K562 (cell line): ENCODE data around the gene DACT3. TPM values are rescaled to one million over a fixed set of nuclear protein-coding genes. Genes with fewer than 3 reads are reported as not detected.

Experiments used
- ATAC-seq: fragments of 200-7000 bp; cut with Tn5 transposase; 3 replicates; pipeline ENCODE4 v1.9.1; 2020; ENCODE audit warnings: moderate library complexity
- BruUV-seq: library from RNA; stranded (reverse); fragments of 400-500 nt; replicated peaks from 2 replicates; lab custom pipeline; 2021; lab: Mats Ljungman, UMichigan
- CTCF ChIA-PET: fragments of 300-600 bp; formaldehyde crosslinking; extraction: SDS; loops from one replicate; lab custom pipeline; 2021; ENCODE audit warnings: low intra/inter-chr PET ratio; lab: Yijun Ruan, JAX
- POLR2A ChIA-PET: fragments of 300-600, 350-650 bp; sonication (Branson Sonifier 250); formaldehyde crosslinking; extraction: SDS; loops from one replicate; lab custom pipeline; 2021; ENCODE audit warnings: antibody characterized with exemption, inconsistent platforms; lab: Yijun Ruan, JAX
- DNase-seq, 4 experiments: peaks; one replicate each; pipeline versions ENCODE4 v3.0.0 to v3.0.0-alpha.2; 2011 to 2018; ENCODE audit warnings: low spot score in 3 of 4, mixed read lengths in 3 of 4; ENCODE audit errors: extremely low read depth in 1 of 4
- FAIRE-seq: peaks from 2 replicates; lab custom pipeline; 2011; peaks lifted over from hg19 to GRCh38; lab: Jason Lieb, UNC
- H2AFZ ChIP-seq: 2 replicates; pipeline ENCODE4 v1.6.0; 2011; ENCODE audit warnings: low read depth, low read length, control low read depth, inconsistent platforms
- H3K27ac ChIP-seq: fragments of 200-600 bp; 3 replicates; pipeline ENCODE4 v1.8.0; 2011; ENCODE audit warnings: low read depth, mild to moderate bottlenecking, control low read depth, inconsistent platforms, low read length, moderate library complexity, mixed read lengths; ENCODE audit errors: extremely low read depth
- H3K27me3 ChIP-seq, 2 experiments: fragments of 300-600 bp in 1 of 2; 2 replicates in 1 of 2; 3 replicates in 1 of 2; pipeline versions ENCODE4 v1.6.0 to v1.8.0; 2011; ENCODE audit warnings: inconsistent platforms in 2 of 2, low read length in 2 of 2, mild to moderate bottlenecking in 1 of 2, mixed read lengths in 1 of 2, moderate library complexity in 1 of 2; ENCODE audit not compliant: control insufficient read depth in 2 of 2, insufficient read depth in 2 of 2
- H3K36me3 ChIP-seq: fragments of 300-600 bp; 3 replicates; pipeline ENCODE4 v1.8.0; 2011; ENCODE audit warnings: mild to moderate bottlenecking, low read length, inconsistent platforms; ENCODE audit not compliant: control insufficient read depth, insufficient read depth
- H3K4me1 ChIP-seq, 2 experiments: fragments of 200-600 bp in 1 of 2; replicated peaks in 1 of 2; 2 replicates in 1 of 2; 3 replicates in 1 of 2; pipeline versions ENCODE4 v1.5.1 to v1.8.0; 2011; ENCODE audit warnings: inconsistent platforms in 2 of 2, low read length in 2 of 2, mild to moderate bottlenecking in 1 of 2, mixed read lengths in 1 of 2, moderate library complexity in 1 of 2; ENCODE audit not compliant: control insufficient read depth in 2 of 2, insufficient read depth in 2 of 2
- H3K4me2 ChIP-seq: 2 replicates; pipeline ENCODE4 v1.6.1; 2011; ENCODE audit warnings: low read length, control low read depth, inconsistent platforms, mixed read lengths; ENCODE audit not compliant: insufficient read depth
- H3K4me3 ChIP-seq: fragments of 200-600 bp; sonication (generic), shearing (Covaris generic); 2 replicates; pipeline ENCODE4 v1.5.1; 2016; ENCODE audit warnings: control low read depth, inconsistent platforms
- H3K79me2 ChIP-seq: fragments of 200-600 bp; 3 replicates; pipeline ENCODE4 v1.8.0; 2011; ENCODE audit warnings: low read length, inconsistent platforms; ENCODE audit not compliant: control insufficient read depth, insufficient read depth
- H3K9ac ChIP-seq, 2 experiments: 2 replicates each; pipeline versions ENCODE4 v1.6.0 to v1.6.1; 2011; ENCODE audit warnings: low read depth in 2 of 2, low read length in 2 of 2, control low read depth in 1 of 2, inconsistent platforms in 1 of 2, mild to moderate bottlenecking in 1 of 2, mixed read lengths in 1 of 2; ENCODE audit not compliant: insufficient read depth in 1 of 2
- H3K9me1 ChIP-seq: one replicate; pipeline ENCODE4 v1.6.0; 2011; ENCODE audit warnings: inconsistent platforms, mild to moderate bottlenecking, low read length, moderate library complexity; ENCODE audit not compliant: control insufficient read depth, insufficient read depth
- H3K9me3 ChIP-seq: replicated peaks from 2 replicates; pipeline ENCODE4 v1.5.1; 2011; ENCODE audit warnings: low read depth, low read length, inconsistent platforms; ENCODE audit not compliant: control insufficient read depth, insufficient read depth
- H4K20me1 ChIP-seq: replicated peaks from 2 replicates; pipeline ENCODE4 v1.6.1; 2011; ENCODE audit warnings: low read length, inconsistent platforms, mixed read lengths; ENCODE audit not compliant: control insufficient read depth, insufficient read depth
- ARID4B ChIP-seq: sonication (generic); formaldehyde crosslinking; IDR thresholded peaks from 2 replicates; pipeline ENCODE4 v1.8.0; 2022; ENCODE audit warnings: mild to moderate bottlenecking, missing genetic modification reagents
- EWSR1 ChIP-seq: fragments of 450-650 bp; IDR thresholded peaks from 2 replicates; pipeline ENCODE4 v1.6.1; 2018; ENCODE audit warnings: borderline replicate concordance, mild to moderate bottlenecking, low read depth, moderate library complexity; ENCODE audit not compliant: partially characterized antibody
- HIVEP1 ChIP-seq: fragments of 250-450 bp; sonication (Bioruptor Pico); IDR thresholded peaks from 2 replicates; pipeline ENCODE4 v1.4.0; 2020; ENCODE audit warnings: mild to moderate bottlenecking
- RBBP5 ChIP-seq: fragments of 200-600 bp; sonication (generic); IDR thresholded peaks from 2 replicates; pipeline ENCODE4 v1.6.1; 2012; ENCODE audit warnings: borderline replicate concordance, mild to moderate bottlenecking, low read length, control low read depth, inconsistent platforms; ENCODE audit not compliant: insufficient read depth, poor library complexity, severe bottlenecking
- RREB1 ChIP-seq: fragments of 250-450 bp; sonication (Bioruptor Pico); IDR thresholded peaks from 2 replicates; pipeline ENCODE4 v1.4.0; 2020
- SIN3A ChIP-seq, 2 experiments: fragments of 150-350 bp in 1 of 2; IDR thresholded peaks; 2 replicates each; pipeline ENCODE4 v1.6.1; 2011 to 2016; ENCODE audit warnings: borderline replicate concordance in 2 of 2, low read depth in 2 of 2, low read length in 2 of 2, mild to moderate bottlenecking in 2 of 2, moderate library complexity in 2 of 2; ENCODE audit not compliant: control insufficient read depth in 1 of 2
- SMAD4 ChIP-seq: fragments of 250-450 bp; sonication (Bioruptor Pico); conservative IDR thresholded peaks from 2 replicates; pipeline ENCODE4 v1.8.0; 2021; ENCODE audit warnings: inconsistent platforms, mild to moderate bottlenecking, moderate library complexity
- SMARCE1 ChIP-seq: fragments of 450-650 bp; IDR thresholded peaks from 2 replicates; pipeline ENCODE4 v1.7.1; 2016; ENCODE audit warnings: mild to moderate bottlenecking
- ZBTB7A ChIP-seq: IDR thresholded peaks from 2 replicates; pipeline ENCODE4 v1.6.1; 2011; ENCODE audit warnings: low read depth, mild to moderate bottlenecking, low read length, moderate library complexity, borderline replicate concordance; ENCODE audit not compliant: control insufficient read depth
- WGBS: fragments of 100-300 bp; shearing (Covaris generic); methylation state at CpG from one replicate; pipeline ENCODE4 v1.1.6; 2016; ENCODE audit warnings: low coverage, mixed read lengths; ENCODE audit not compliant: insufficient coverage; ENCODE audit errors: missing lambda C conversion rate; 5-methylcytosine and 5-hydroxymethylcytosine counted together
- in situ Hi-C: fragments of 300-500 bp; cut with MboI; formaldehyde crosslinking; loops from 4 replicates; pipeline ENCODE4 v1.15.0; 2018; ENCODE audit warnings: inconsistent platforms, mixed read lengths
- intact Hi-C: fragments of 100-400 bp; cut with micrococcal nuclease; formaldehyde crosslinking; loops from 2 replicates; pipeline ENCODE4 v1.14.2; 2022
- polyA plus RNA-seq, 8 experiments: library from polyadenylated mRNA; depleted of rRNA in 4 of 8; stranded (reverse) in 5 of 8; unstranded in 3 of 8; fragments of >200 nt; fragmentation: Nextera tagmentation in 2 of 8; fragmentation: Illumina TruSeq in 1 of 8; extraction: Ambion mirVana in 2 of 8; extraction: Trizol in 1 of 8; gene quantifications; 2 replicates each; pipeline versions ENCODE4 v1.2.1 to v1.2.3, GENCODE V29; 2011 to 2014; ENCODE audit warnings: inconsistent platforms in 1 of 8, missing spikeins in 1 of 8
- total RNA-seq, 7 experiments: library from RNA; depleted of rRNA in 6 of 7; stranded (reverse); fragments of >200 nt in 6 of 7; fragmentation: Illumina TruSeq in 2 of 7; extraction: Trizol in 2 of 7; gene quantifications; 2 replicates each; pipeline versions ENCODE4 v1.2.1 to v1.2.3, GENCODE V29; 2011 to 2021; ENCODE audit warnings: low replicate concordance in 1 of 7

Gene DACT3
- total and polyA plus RNA-seq, 9 of the 15 experiments (the other 6 are each of a cell fraction or from before 2014, with no cell fraction given) = 0.67 to 6.5 (median 3.5) TPM

- Histone ChIP-seq H2AFZ (no peak overlapping the region), H3K4me3 (peak overlapping the region; percentile 79), H3K27ac (peak overlapping the region; percentile 64), H3K4me2 (peak overlapping the region; percentile 76), H3K36me3 (peaks cover 48% of the 10 kb centered on the region; the same call in 2 of the 3 replicates), H3K9ac (peak overlapping the region; percentile 99 to 100), H3K79me2 (peaks cover 49% of the 10 kb centered on the region), H3K4me1 (peaks cover 15 to 46% of the 10 kb centered on the region in 2 experiments; a peak in 4 of 5 replicates), H4K20me1 (peaks cover 29% of the 10 kb centered on the region), H3K9me1 (no peaks in the 10 kb centered on the region), H3K27me3 (no peaks in the 10 kb centered on the region), H3K9me3 (peaks cover 11% of the 10 kb centered on the region)
- ATAC-seq (peak; percentile 6), FAIRE-seq (no peak), DNase-seq (peak in 2 of 4 experiments; percentile 26 to 35)
- CTCF ChIA-PET = no interaction called here
- WGBS = 16% methylated on average over 23 of the region's 23 CpGs
- TSS peak; percentile 47 for BruUV-seq
- intact Hi-C loops (no loop called here), in situ Hi-C loops (no loop called here)
- POLR2A ChIA-PET = interaction anchor here (0.6 to 3.6 kb wide), 10 partner anchors 9 to 62 kb away, joined by 3 to 30 read pairs (median 4); partner anchors contain the start of gene DACT3
- TF ChIP-seq RBBP5 = peak; percentile 47
- TF ChIP-seq ZBTB7A = peak; percentile 13; the same call in 1 of the 2 replicates
- TF ChIP-seq RREB1 (CRISPR knock-in tag) = no peak
- TF ChIP-seq EWSR1 = no peak
- peak in 1 of 2 experiments; percentile 2; a peak in 1 of 4 replicates for TF ChIP-seq SIN3A (IDR thresholded peaks at IDR 0.05; ENCODE audit: borderline replicate concordance in 2 of 2, control insufficient read depth in 1 of 2, low read depth in 2 of 2, low read length in 2 of 2)
- TF ChIP-seq ARID4B (CRISPR knock-in tag) = 0 out of 2 replicates have a peak, but pooled peaks have one; percentile 25
- no peak for TF ChIP-seq HIVEP1
- 0 out of 2 replicates have a peak, but pooled peaks have one; percentile 4 for TF ChIP-seq SMARCE1
- TF ChIP-seq SMAD4 = 0 out of 2 replicates have a peak, but pooled peaks have one; percentile 31
Measured at GRCh38 chr19:46602392-46603194, 58.4 kb downstream of the DACT3 start.
